HepG2 (cell line): ENCODE data around the gene LTBR. TPM values are rescaled to one million over a fixed set of nuclear protein-coding genes. Genes with fewer than 3 reads are reported as not detected.

Source experiments
- CREB1 ChIP-seq, 2 experiments: fragments of 450-650 bp in 1 of 2; IDR thresholded peaks; 2 replicates each; pipeline ENCODE4 v1.6.1; 2016 to 2017; ENCODE audit warnings: control low read depth in 1 of 2, mild to moderate bottlenecking in 1 of 2, missing compliant biosample characterization in 1 of 2, missing genetic modification characterization in 1 of 2
- GATAD2A ChIP-seq: IDR thresholded peaks from 2 replicates; pipeline ENCODE4 v1.6.1; 2016
- MAZ ChIP-seq, 2 experiments: sonication (generic) in 1 of 2; formaldehyde crosslinking in 1 of 2; IDR thresholded peaks; 2 replicates each; pipeline versions ENCODE4 v1.5.0 to v1.6.1; 2012 to 2020; ENCODE audit warnings: low read depth in 2 of 2, mild to moderate bottlenecking in 2 of 2, borderline replicate concordance in 1 of 2, improper control_type of control experiment in 1 of 2, low read length in 1 of 2, missing genetic modification reagents in 1 of 2, moderate library complexity in 1 of 2
- MTA1 ChIP-seq: sonication (generic); formaldehyde crosslinking; IDR thresholded peaks from 2 replicates; pipeline ENCODE4 v1.4.0; 2020; ENCODE audit warnings: missing genetic modification reagents, mild to moderate bottlenecking, borderline replicate concordance
- PCBP2 ChIP-seq: fragments of 200-400 bp; formaldehyde crosslinking; optimal IDR thresholded peaks from 2 replicates; pipeline ENCODE3; 2018; ENCODE audit warnings: low read length, low read depth; ENCODE audit not compliant: poor library complexity, severe bottlenecking
- SMAD9 ChIP-seq: sonication (generic); formaldehyde crosslinking; IDR thresholded peaks from 2 replicates; pipeline ENCODE4 v1.5.1; 2020; ENCODE audit warnings: mild to moderate bottlenecking, missing genetic modification reagents
- TEAD2 ChIP-seq: sonication (generic); formaldehyde crosslinking; IDR thresholded peaks from 2 replicates; pipeline ENCODE4 v1.9.0; 2021; ENCODE audit warnings: missing genetic modification reagents
- ZFP90 ChIP-seq: sonication (generic); formaldehyde crosslinking; IDR thresholded peaks from 2 replicates; pipeline ENCODE4 v1.8.0; 2022; ENCODE audit warnings: missing genetic modification reagents, mild to moderate bottlenecking, inconsistent platforms, borderline replicate concordance
- polyA plus RNA-seq, 8 experiments: library from polyadenylated mRNA; depleted of rRNA in 3 of 8; stranded (reverse) in 7 of 8; unstranded in 1 of 8; fragments of >200 nt; fragmentation: Illumina TruSeq in 4 of 8; extraction: Trizol in 4 of 8; gene quantifications; 2 replicates each; pipeline versions ENCODE4 v1.2.1 to v1.2.3, GENCODE V29; 2011 to 2016; ENCODE audit warnings: low read depth in 4 of 8, missing spikeins in 1 of 8, mixed read lengths in 1 of 8; ENCODE audit not compliant: insufficient read depth in 1 of 8
- total RNA-seq, 5 experiments: library from RNA; depleted of rRNA; stranded (reverse); fragments of >200 nt; fragmentation: Illumina TruSeq; extraction: Trizol; gene quantifications; 2 replicates each; pipeline ENCODE4 v1.2.3, GENCODE V29; 2016; ENCODE audit warnings: low read depth in 1 of 5
- TF ChIP-seq, protein P1 (sequence below): IDR thresholded peaks from 2 replicates; pipeline ENCODE4 v1.6.1; 2016; ENCODE audit warnings: control low read depth
- TF ChIP-seq, protein P2 (sequence below): IDR thresholded peaks from 2 replicates; pipeline ENCODE4 v1.6.1; 2016; ENCODE audit warnings: missing biosample characterization, missing genetic modification reagents, low read depth
- TF ChIP-seq, protein P3 (sequence below): IDR thresholded peaks from 2 replicates; pipeline ENCODE4 v1.6.1; 2016; ENCODE audit warnings: low read depth, missing genetic modification reagents, missing compliant biosample characterization
- TF ChIP-seq, protein P4 (sequence below), 2 experiments: sonication (generic) in 1 of 2; formaldehyde crosslinking in 1 of 2; IDR thresholded peaks; 2 replicates each; pipeline versions ENCODE4 v1.4.0 to v1.6.1; 2016 to 2020; ENCODE audit warnings: borderline replicate concordance in 1 of 2, low read depth in 1 of 2, mild to moderate bottlenecking in 1 of 2, missing genetic modification reagents in 1 of 2
- TF ChIP-seq, protein P5 (sequence below): sonication (generic); formaldehyde crosslinking; IDR thresholded peaks from 2 replicates; pipeline ENCODE4 v1.4.0; 2020; ENCODE audit warnings: low read depth, mild to moderate bottlenecking, missing genetic modification reagents

LTBR gene
- total and polyA plus RNA-seq, 2 of the 13 experiments (the other 11 are each of a cell fraction or from before 2014, with no cell fraction given), result 31.4 to 34.8 TPM

DNA sequence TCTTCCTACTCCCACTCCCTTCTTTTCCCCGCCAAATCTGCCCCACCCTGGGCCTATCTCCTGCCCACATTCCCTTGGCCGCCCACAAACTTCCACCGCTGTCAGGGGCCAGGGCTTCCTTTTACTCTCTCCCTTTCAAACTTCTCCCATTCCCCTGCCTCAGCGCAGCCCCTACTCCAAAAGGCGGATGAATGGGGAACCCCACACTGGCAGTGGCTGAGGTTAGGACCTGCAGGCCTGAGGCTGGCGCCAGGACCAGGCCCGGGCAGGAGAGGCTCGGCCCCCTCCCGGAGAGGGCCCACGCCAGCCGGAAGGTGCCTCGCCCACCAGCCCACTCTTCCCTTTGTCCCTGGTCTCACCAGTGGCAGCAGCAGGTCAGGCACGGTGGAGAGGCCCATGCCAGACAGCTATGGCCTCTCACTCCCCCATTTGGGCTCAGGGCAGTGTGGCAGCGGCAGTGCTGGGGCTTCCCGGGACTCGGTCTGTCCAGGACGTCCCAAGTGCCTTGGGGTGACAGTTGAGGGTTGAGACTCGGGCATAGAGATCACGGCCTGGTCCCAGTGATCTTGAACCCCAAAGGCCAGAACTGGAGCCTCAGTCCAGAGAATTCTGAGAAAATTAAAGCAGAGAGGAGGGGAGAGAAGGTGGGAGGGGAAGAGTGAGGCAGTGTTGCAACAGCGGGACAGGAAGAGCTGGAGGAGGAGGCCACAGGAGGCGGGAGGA is 42.4 kb upstream of the LTBR start, which contains the start of gene TNFRSF1A (continued):
- TF ChIP-seq, protein P1, sequence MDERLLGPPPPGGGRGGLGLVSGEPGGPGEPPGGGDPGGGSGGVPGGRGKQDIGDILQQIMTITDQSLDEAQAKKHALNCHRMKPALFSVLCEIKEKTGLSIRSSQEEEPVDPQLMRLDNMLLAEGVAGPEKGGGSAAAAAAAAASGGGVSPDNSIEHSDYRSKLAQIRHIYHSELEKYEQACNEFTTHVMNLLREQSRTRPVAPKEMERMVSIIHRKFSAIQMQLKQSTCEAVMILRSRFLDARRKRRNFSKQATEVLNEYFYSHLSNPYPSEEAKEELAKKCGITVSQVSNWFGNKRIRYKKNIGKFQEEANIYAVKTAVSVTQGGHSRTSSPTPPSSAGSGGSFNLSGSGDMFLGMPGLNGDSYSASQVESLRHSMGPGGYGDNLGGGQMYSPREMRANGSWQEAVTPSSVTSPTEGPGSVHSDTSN (CRISPR knock-in tag), result no peak
- peak; percentile 50; the same call in 1 of the 2 replicates for TF ChIP-seq MTA1 (CRISPR knock-in tag)
- TF ChIP-seq GATAD2A (CRISPR knock-in tag), result peak; percentile 70; the same call in 1 of the 2 replicates
- peak; percentile 37; the same call in 1 of the 2 replicates for TF ChIP-seq ZFP90 (CRISPR knock-in tag)
- TF ChIP-seq, protein P2, sequence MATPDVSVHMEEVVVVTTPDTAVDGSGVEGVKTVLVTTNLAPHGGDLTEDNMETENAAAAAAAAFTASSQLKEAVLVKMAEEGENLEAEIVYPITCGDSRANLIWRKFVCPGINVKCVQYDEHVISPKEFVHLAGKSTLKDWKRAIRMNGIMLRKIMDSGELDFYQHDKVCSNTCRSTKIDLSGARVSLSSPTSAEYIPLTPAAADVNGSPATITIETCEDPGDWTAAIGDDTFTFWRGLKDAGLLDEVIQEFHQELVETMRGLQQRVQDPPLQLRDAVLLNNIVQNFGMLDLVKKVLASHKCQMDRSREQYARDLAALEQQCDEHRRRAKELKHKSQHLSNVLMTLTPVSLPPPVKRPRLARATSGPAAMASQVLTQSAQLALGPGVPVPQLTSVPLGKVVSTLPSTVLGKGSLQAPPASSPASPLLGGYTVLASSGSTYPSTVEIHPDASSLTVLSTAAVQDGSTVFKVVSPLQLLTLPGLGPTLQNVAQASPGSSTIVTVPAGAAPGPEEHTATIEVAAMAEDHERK, result no peak
- no peak for TF ChIP-seq SMAD9 (CRISPR knock-in tag)
- no peak for TF ChIP-seq TEAD2 (CRISPR knock-in tag)
- no peak for TF ChIP-seq PCBP2
- TF ChIP-seq, protein P3, sequence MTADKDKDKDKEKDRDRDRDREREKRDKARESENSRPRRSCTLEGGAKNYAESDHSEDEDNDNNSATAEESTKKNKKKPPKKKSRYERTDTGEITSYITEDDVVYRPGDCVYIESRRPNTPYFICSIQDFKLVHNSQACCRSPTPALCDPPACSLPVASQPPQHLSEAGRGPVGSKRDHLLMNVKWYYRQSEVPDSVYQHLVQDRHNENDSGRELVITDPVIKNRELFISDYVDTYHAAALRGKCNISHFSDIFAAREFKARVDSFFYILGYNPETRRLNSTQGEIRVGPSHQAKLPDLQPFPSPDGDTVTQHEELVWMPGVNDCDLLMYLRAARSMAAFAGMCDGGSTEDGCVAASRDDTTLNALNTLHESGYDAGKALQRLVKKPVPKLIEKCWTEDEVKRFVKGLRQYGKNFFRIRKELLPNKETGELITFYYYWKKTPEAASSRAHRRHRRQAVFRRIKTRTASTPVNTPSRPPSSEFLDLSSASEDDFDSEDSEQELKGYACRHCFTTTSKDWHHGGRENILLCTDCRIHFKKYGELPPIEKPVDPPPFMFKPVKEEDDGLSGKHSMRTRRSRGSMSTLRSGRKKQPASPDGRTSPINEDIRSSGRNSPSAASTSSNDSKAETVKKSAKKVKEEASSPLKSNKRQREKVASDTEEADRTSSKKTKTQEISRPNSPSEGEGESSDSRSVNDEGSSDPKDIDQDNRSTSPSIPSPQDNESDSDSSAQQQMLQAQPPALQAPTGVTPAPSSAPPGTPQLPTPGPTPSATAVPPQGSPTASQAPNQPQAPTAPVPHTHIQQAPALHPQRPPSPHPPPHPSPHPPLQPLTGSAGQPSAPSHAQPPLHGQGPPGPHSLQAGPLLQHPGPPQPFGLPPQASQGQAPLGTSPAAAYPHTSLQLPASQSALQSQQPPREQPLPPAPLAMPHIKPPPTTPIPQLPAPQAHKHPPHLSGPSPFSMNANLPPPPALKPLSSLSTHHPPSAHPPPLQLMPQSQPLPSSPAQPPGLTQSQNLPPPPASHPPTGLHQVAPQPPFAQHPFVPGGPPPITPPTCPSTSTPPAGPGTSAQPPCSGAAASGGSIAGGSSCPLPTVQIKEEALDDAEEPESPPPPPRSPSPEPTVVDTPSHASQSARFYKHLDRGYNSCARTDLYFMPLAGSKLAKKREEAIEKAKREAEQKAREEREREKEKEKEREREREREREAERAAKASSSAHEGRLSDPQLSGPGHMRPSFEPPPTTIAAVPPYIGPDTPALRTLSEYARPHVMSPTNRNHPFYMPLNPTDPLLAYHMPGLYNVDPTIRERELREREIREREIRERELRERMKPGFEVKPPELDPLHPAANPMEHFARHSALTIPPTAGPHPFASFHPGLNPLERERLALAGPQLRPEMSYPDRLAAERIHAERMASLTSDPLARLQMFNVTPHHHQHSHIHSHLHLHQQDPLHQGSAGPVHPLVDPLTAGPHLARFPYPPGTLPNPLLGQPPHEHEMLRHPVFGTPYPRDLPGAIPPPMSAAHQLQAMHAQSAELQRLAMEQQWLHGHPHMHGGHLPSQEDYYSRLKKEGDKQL (CRISPR knock-in tag), result no peak
- 0 out of 2 replicates have a peak, but pooled peaks have one; percentile 53 for TF ChIP-seq MAZ (IDR thresholded peaks at IDR 0.05; ENCODE audit: borderline replicate concordance, low read depth, low read length)
- peak; percentile 72; the same call in 1 of the 2 replicates for TF ChIP-seq MAZ (CRISPR knock-in tag; IDR thresholded peaks at IDR 0.05; ENCODE audit: low read depth)
- TF ChIP-seq, protein P4, sequence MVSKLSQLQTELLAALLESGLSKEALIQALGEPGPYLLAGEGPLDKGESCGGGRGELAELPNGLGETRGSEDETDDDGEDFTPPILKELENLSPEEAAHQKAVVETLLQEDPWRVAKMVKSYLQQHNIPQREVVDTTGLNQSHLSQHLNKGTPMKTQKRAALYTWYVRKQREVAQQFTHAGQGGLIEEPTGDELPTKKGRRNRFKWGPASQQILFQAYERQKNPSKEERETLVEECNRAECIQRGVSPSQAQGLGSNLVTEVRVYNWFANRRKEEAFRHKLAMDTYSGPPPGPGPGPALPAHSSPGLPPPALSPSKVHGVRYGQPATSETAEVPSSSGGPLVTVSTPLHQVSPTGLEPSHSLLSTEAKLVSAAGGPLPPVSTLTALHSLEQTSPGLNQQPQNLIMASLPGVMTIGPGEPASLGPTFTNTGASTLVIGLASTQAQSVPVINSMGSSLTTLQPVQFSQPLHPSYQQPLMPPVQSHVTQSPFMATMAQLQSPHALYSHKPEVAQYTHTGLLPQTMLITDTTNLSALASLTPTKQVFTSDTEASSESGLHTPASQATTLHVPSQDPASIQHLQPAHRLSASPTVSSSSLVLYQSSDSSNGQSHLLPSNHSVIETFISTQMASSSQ (IDR thresholded peaks at IDR 0.05; ENCODE audit: low read depth), result no peak
- TF ChIP-seq, protein P4 (CRISPR knock-in tag; IDR thresholded peaks at IDR 0.05; ENCODE audit: borderline replicate concordance), result no peak; the same call in 1 of the 2 replicates
- TF ChIP-seq CREB1 (IDR thresholded peaks at IDR 0.05), result no peak
- TF ChIP-seq CREB1 (CRISPR knock-in tag; IDR thresholded peaks at IDR 0.05), result no peak
- TF ChIP-seq, protein P5, sequence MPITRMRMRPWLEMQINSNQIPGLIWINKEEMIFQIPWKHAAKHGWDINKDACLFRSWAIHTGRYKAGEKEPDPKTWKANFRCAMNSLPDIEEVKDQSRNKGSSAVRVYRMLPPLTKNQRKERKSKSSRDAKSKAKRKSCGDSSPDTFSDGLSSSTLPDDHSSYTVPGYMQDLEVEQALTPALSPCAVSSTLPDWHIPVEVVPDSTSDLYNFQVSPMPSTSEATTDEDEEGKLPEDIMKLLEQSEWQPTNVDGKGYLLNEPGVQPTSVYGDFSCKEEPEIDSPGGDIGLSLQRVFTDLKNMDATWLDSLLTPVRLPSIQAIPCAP, result no peak
